Retinal pigment epithelial cell (primary cell): ENCODE data around the gene KIAA1958.
"Not testable (repeated sequence)": the region's sequence is repeated elsewhere in the genome, so short reads cannot be mapped to it uniquely, and the experiment has no call there.

Experiments
- DNase-seq: peaks from one replicate; pipeline ENCODE4 v3.0.0-alpha.2; 2010; ENCODE audit warnings: low read depth
- H3K4me3 ChIP-seq: 2 replicates; pipeline ENCODE4 v1.5.1; 2011; ENCODE audit warnings: mild to moderate bottlenecking, low read length, control low read depth, moderate library complexity
- CTCF ChIP-seq: conservative IDR thresholded peaks from 2 replicates; pipeline ENCODE4 v1.5.1; 2011; ENCODE audit warnings: low read depth, low read length, control low read depth, inconsistent platforms

The KIAA1958 gene

GRCh38 chr9:112665347-112665746 lies 178.7 kb downstream of the KIAA1958 start:
- no peak for DNase-seq
- no peak overlapping the region for H3K4me3 ChIP-seq
- peak; percentile 33 for TF ChIP-seq CTCF

- TF ChIP-seq CTCF: no peak
- H3K4me3 ChIP-seq: no peak overlapping the region
- DNase-seq: no peak
Measured at GRCh38 chr9:112669326-112669725, 182.7 kb downstream of the KIAA1958 start.

- H3K4me3 ChIP-seq: no peak overlapping the region
- no peak for TF ChIP-seq CTCF
- DNase-seq: no peak
Measured at GRCh38 chr9:112670991-112671625, 184.5 kb downstream of the KIAA1958 start.

GRCh38 chr9:112673221-112673620 lies 186.6 kb downstream of the KIAA1958 start:
- H3K4me3 ChIP-seq, DNase-seq: not testable (repeated sequence)

- no peak overlapping the region for H3K4me3 ChIP-seq
- no peak for TF ChIP-seq CTCF
- DNase-seq: no peak
Measured at GRCh38 chr9:112677040-112677439, 190.4 kb downstream of the KIAA1958 start.

GRCh38 chr9:112680731-112681402 lies 194.2 kb downstream of the KIAA1958 start:
- TF ChIP-seq CTCF: no peak
- DNase-seq: no peak
- no peak overlapping the region for H3K4me3 ChIP-seq

- H3K4me3 ChIP-seq: no peak overlapping the region
- DNase-seq: no peak
- TF ChIP-seq CTCF: no peak
Measured at GRCh38 chr9:112689161-112689740, 202.6 kb downstream of the KIAA1958 start.
